Immature natural killer cell (primary cell): ENCODE results near the gene RAD23B. TPM values are rescaled to one million over a fixed set of nuclear protein-coding genes. Genes with fewer than 3 reads are reported as not detected.
A peak's percentile ranks its signal among the peaks of the same experiment; 100 is the strongest.

Experiments
- DNase-seq, 3 donors: peaks; one replicate each; pipeline ENCODE4 v3.0.0; 2022; ENCODE audit warnings: mixed read lengths in 1 of 3
- H3K27ac Mint-ChIP-seq, 6 donors: one replicate each; pipeline ENCODE4 v1.8.0; 2020; ENCODE audit warnings: mixed read lengths in 6 of 6, mild to moderate bottlenecking in 5 of 6, inconsistent platforms in 4 of 6, moderate library complexity in 3 of 6
- H3K27me3 Mint-ChIP-seq, 3 donors: one replicate each; pipeline ENCODE4 v1.8.0; 2020 to 2021; ENCODE audit warnings: low read depth in 3 of 3, mild to moderate bottlenecking in 3 of 3, mixed read lengths in 3 of 3, moderate library complexity in 3 of 3, inconsistent platforms in 1 of 3
- H3K36me3 Mint-ChIP-seq, 3 donors: one replicate each; pipeline ENCODE4 v1.8.0; 2020; ENCODE audit warnings: mixed read lengths in 3 of 3, inconsistent platforms in 2 of 3, mild to moderate bottlenecking in 2 of 3
- H3K4me1 Mint-ChIP-seq, 2 donors: one replicate each; pipeline ENCODE4 v1.8.0; 2020; ENCODE audit warnings: inconsistent platforms in 2 of 2, mild to moderate bottlenecking in 2 of 2, mixed read lengths in 2 of 2, moderate library complexity in 1 of 2
- H3K4me3 Mint-ChIP-seq, 5 donors: one replicate each; pipeline ENCODE4 v1.8.0; 2020; ENCODE audit warnings: mild to moderate bottlenecking in 5 of 5, mixed read lengths in 5 of 5, inconsistent platforms in 3 of 5, moderate library complexity in 3 of 5
- H3K9me3 Mint-ChIP-seq, 6 donors: one replicate each; pipeline ENCODE4 v1.8.0; 2020; ENCODE audit warnings: mild to moderate bottlenecking in 6 of 6, mixed read lengths in 6 of 6, inconsistent platforms in 4 of 6, moderate library complexity in 3 of 6
- polyA plus RNA-seq, 3 donors: library from polyadenylated mRNA; unstranded; fragments of 300-500 nt; fragmentation: Illumina TruSeq; gene quantifications; one replicate each; pipeline ENCODE4 v1.2.3, GENCODE V29; 2021

The RAD23B gene
- polyA plus RNA-seq, 3 donors from 2014 or later, result 16.9 to 31.7 (median 17.3) TPM

- Mint-ChIP-seq H3K9me3 (no peaks in the 10 kb centered on the region), H3K27me3 (peaks cover 0 to 5% (median 1%) of the 10 kb centered on the region in 3 donors), H3K27ac (peak overlapping the region in 2 of 6 donors; percentile 11 to 25), H3K4me1 (peaks cover 68 to 84% of the 10 kb centered on the region in 2 donors), H3K4me3 (no peak overlapping the region), H3K36me3 (peaks cover 9 to 37% (median 27%) of the 10 kb centered on the region in 3 donors)
- DNase-seq, result no peak
Measured at GRCh38 chr9:107314763-107315162, 31.7 kb downstream of the RAD23B start.

GRCh38 chr9:107316795-107317661 lies 33.9 kb downstream of the RAD23B start:
- Mint-ChIP-seq H3K27ac (peak overlapping the region; percentile 3 to 71 (median 11)), H3K27me3 (peaks cover 0 to 5% (median 1%) of the 10 kb centered on the region in 3 donors), H3K9me3 (no peaks in the 10 kb centered on the region), H3K4me3 (peak overlapping the region; percentile 1 to 43 (median 13)), H3K4me1 (peaks cover 59 to 87% of the 10 kb centered on the region in 2 donors), H3K36me3 (peaks cover 9 to 40% (median 25%) of the 10 kb centered on the region in 3 donors)
- no peak for DNase-seq

DNA sequence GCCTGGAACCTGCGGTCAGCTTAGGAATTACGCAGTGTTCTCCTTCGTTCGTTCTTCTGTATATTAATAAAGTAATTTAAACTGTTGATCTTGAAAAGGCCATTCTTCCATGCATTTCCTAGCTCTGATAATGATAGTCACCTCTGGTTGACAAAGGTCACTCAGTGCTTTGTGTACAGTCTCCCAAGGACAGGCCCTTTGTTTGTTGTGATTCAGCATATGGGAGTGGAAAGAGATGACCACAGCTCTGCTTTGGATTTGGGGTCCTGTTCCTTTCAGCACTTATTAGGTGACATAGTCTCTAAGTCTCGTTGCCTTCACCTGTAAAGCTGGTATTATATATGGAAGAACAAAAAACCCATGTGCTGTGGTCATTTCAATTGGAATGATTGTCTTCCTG lies 39.6 kb downstream of the RAD23B start:
- no peak for DNase-seq
- H3K27ac Mint-ChIP-seq, result no peak overlapping the region
- H3K36me3 Mint-ChIP-seq, result peaks cover 32 to 51% (median 37%) of the 10 kb centered on the region in 3 donors

DNA sequence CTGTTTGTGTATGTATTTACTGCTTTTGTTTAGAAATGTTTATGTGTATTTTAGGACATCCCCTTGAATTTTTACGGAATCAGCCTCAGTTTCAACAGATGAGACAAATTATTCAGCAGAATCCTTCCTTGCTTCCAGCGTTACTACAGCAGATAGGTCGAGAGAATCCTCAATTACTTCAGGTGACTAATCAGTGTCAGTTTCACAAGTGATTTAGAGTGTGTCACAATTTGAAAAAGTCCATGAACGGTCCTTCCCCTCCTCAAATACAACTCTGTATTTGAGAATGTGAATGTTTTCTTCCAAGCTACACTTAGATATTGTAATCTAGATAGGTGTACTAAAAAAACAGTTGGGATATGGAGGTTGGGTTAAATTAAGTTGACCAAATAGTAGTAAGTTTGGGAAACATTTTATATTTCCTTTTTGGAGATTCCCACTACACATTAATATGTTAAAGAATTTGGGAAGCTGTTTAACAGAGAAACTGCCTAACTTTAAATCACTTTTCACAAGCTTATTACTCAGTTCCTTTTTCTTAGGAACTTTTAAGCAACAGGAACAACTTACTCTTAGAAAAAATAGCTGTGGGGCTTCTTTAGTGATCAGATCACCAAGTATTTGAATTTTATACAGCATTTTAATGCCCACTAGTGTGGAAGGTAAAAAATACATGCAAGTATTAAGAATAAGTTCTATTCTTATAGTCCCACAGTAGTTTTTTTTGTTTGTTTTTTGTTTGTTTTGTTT lies 40.9 kb downstream of the RAD23B start:
- peaks cover 0 to 5% (median 0%) of the 10 kb centered on the region in 3 donors for H3K27me3 Mint-ChIP-seq
- no peak for DNase-seq
- peaks cover 0 to 5% (median 0%) of the 10 kb centered on the region in 6 donors for H3K9me3 Mint-ChIP-seq
- H3K27ac Mint-ChIP-seq, result peak overlapping the region in 1 of 6 donors; percentile 24
- H3K4me1 Mint-ChIP-seq, result peaks cover 10 to 79% of the 10 kb centered on the region in 2 donors
- H3K36me3 Mint-ChIP-seq, result peaks cover 32 to 52% (median 36%) of the 10 kb centered on the region in 3 donors
- H3K4me3 Mint-ChIP-seq, result no peak overlapping the region

More for the DNA sequence above, 39.6 kb downstream of the RAD23B start:
- Mint-ChIP-seq H3K4me1 (peaks cover 17 to 78% of the 10 kb centered on the region in 2 donors), H3K9me3 (peaks cover 0 to 5% (median 0%) of the 10 kb centered on the region in 6 donors), H3K4me3 (no peak overlapping the region), H3K27me3 (peaks cover 0 to 5% (median 0%) of the 10 kb centered on the region in 3 donors)

GRCh38 chr9:107325842-107326241 lies 42.8 kb downstream of the RAD23B start:
- peaks cover 0 to 5% (median 0%) of the 10 kb centered on the region in 6 donors for H3K9me3 Mint-ChIP-seq
- no peak for DNase-seq
- H3K4me1 Mint-ChIP-seq, result peaks cover 8 to 68% of the 10 kb centered on the region in 2 donors
- H3K4me3 Mint-ChIP-seq, result peak overlapping the region in 1 of 5 donors; percentile 30
- H3K27ac Mint-ChIP-seq, result peak overlapping the region in 1 of 6 donors; percentile 31
- H3K27me3 Mint-ChIP-seq, result peaks cover 0 to 5% (median 0%) of the 10 kb centered on the region in 3 donors
- peaks cover 36 to 52% (median 37%) of the 10 kb centered on the region in 3 donors for H3K36me3 Mint-ChIP-seq

- peaks cover 48 to 75% (median 50%) of the 10 kb centered on the region in 3 donors for H3K36me3 Mint-ChIP-seq
Measured at GRCh38 chr9:107328510-107328909, 45.4 kb downstream of the RAD23B start.

GRCh38 chr9:107330420-107330819 lies 47.3 kb downstream of the RAD23B start:
- Mint-ChIP-seq H3K27ac (no peak overlapping the region), H3K4me3 (no peak overlapping the region), H3K4me1 (peaks cover 8 to 34% of the 10 kb centered on the region in 2 donors), H3K27me3 (peaks cover 0 to 7% (median 3%) of the 10 kb centered on the region in 3 donors), H3K9me3 (peaks cover 0 to 5% (median 0%) of the 10 kb centered on the region in 6 donors), H3K36me3 (peaks cover 33 to 60% (median 35%) of the 10 kb centered on the region in 3 donors)
- DNase-seq, result no peak

More at GRCh38 chr9:107328510-107328909, 45.4 kb downstream of the RAD23B start:
- Mint-ChIP-seq H3K27me3 (peaks cover 0 to 7% (median 0%) of the 10 kb centered on the region in 3 donors), H3K4me1 (peaks cover 8 to 45% of the 10 kb centered on the region in 2 donors), H3K9me3 (peaks cover 0 to 5% (median 0%) of the 10 kb centered on the region in 6 donors), H3K27ac (no peak overlapping the region), H3K4me3 (no peak overlapping the region)
- DNase-seq, result no peak

DNA sequence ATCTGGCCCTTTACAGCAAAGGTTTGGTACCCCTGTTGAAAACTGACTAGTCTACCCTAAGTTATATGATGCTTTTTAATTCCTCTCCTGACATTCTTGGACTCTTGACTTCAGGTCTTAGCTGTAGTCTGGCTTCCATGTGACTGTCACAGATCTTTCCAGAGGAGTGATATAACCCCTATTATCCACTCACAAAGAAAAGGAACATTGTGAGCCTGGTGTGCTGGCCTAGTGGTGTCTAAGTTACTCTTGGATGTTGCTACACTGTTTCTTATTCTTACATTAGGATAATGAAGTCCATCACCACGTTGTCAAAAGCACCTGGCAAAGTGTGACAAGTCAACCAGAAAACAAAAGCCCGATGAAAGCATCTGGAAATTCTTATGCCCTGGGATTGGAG lies 49.8 kb downstream of the RAD23B start:
- peak overlapping the region in 2 of 6 donors; percentile 5 to 14 for H3K27ac Mint-ChIP-seq
- peaks cover 0 to 3% (median 1%) of the 10 kb centered on the region in 3 donors for H3K27me3 Mint-ChIP-seq
- H3K9me3 Mint-ChIP-seq, result no peaks in the 10 kb centered on the region
- DNase-seq, result no peak
- H3K4me1 Mint-ChIP-seq, result peaks cover 2 to 13% of the 10 kb centered on the region in 2 donors
- no peak overlapping the region for H3K4me3 Mint-ChIP-seq
- H3K36me3 Mint-ChIP-seq, result peaks cover 18 to 38% (median 18%) of the 10 kb centered on the region in 3 donors

DNA sequence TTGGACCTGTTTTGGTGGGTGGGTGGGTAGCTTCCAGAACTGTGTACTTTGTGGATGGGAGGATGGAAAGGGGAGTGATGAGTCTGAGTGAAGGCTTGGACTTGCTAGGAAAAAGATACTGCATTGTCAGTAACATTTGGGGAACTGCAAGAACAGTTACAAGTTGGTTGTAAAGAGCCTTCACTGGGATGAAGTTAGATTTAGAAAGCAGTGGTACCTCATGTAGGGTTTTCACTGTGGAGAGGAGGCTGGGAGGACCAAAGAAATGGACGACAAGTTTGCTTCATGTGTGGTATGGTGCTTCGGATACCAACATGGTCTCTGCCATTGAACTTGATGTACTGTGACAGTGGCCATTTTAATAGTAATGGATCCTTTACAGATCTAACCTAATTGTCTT lies 50.3 kb downstream of the RAD23B start:
- Mint-ChIP-seq H3K36me3 (peaks cover 18 to 34% (median 18%) of the 10 kb centered on the region in 3 donors), H3K9me3 (no peaks in the 10 kb centered on the region), H3K4me1 (peaks cover under 1 to 8% of the 10 kb centered on the region in 2 donors), H3K27me3 (peaks cover 0 to 3% (median 1%) of the 10 kb centered on the region in 3 donors), H3K4me3 (no peak overlapping the region), H3K27ac (peak overlapping the region in 2 of 6 donors; percentile 5 to 14)
- no peak for DNase-seq

DNA sequence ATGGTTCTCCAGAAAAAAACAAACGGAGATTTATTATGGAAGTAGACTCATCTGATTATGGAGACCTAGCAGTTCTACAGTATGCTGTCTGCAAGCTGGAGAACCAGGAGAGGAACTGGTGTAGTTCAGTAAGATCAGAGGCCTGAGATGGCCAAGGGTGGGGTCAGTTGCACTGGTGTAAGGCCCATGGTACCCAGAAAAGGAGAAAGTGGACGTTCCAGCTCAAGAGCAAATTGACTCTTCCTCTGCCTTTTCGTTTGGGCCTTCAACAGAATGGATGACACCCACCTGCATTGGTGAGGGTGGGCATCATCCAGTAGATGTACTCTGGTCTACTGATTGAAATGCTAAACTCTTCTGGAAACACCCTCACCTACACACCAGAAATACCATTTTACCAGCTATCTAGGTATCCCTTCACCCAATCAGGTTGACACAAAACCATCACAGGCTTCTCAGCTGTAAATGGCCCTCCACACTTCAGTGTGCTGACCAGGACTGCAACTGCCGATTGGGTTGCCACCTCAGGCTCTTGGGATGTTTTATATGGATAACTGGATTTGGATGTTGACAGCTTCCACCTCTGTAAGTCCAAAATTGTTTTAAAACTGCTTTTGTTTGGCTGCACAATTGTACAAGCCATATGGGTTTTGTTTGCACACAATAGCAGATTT lies 51.2 kb downstream of the RAD23B start:
- DNase-seq, result no peak
- peaks cover 0 to 3% (median 1%) of the 10 kb centered on the region in 3 donors for H3K27me3 Mint-ChIP-seq
- peaks cover 15 to 34% (median 22%) of the 10 kb centered on the region in 3 donors for H3K36me3 Mint-ChIP-seq
- no peaks in the 10 kb centered on the region for H3K4me1 Mint-ChIP-seq
- no peak overlapping the region for H3K4me3 Mint-ChIP-seq
- H3K27ac Mint-ChIP-seq, result peak overlapping the region in 3 of 6 donors; percentile 12 to 57 (median 12)
- H3K9me3 Mint-ChIP-seq, result no peaks in the 10 kb centered on the region

DNA sequence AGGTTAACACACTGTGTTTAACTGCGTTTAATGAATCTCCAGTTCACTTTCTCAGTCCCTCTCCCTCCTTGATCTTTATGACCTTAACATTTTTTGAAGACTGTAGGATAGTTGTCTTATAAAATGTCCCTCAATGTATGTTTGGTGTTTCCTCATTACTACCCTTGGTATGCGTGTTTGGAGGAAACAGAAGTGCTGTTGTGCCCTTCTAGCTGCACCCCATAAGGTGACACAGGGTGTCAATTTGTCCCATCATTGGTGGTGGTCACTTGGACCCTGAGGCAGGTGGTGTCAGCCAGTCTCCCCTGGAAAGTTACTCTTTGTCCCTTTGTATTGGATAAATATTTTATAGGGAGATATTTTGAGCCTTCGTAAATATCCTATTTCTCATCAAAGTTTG lies 52.3 kb downstream of the RAD23B start:
- H3K9me3 Mint-ChIP-seq, result no peaks in the 10 kb centered on the region
- no peaks in the 10 kb centered on the region for H3K4me1 Mint-ChIP-seq
- DNase-seq, result no peak
- peaks cover 15 to 31% (median 22%) of the 10 kb centered on the region in 3 donors for H3K36me3 Mint-ChIP-seq
- H3K4me3 Mint-ChIP-seq, result no peak overlapping the region
- H3K27me3 Mint-ChIP-seq, result peaks cover 0 to 3% (median 1%) of the 10 kb centered on the region in 3 donors
- peak overlapping the region in 3 of 6 donors; percentile 24 to 76 (median 61) for H3K27ac Mint-ChIP-seq

GRCh38 chr9:107336718-107337360 lies 53.8 kb downstream of the RAD23B start:
- H3K4me3 Mint-ChIP-seq, result no peak overlapping the region
- DNase-seq, result no peak
- H3K9me3 Mint-ChIP-seq, result no peaks in the 10 kb centered on the region
- peaks cover 4 to 7% of the 10 kb centered on the region in 2 donors for H3K4me1 Mint-ChIP-seq
- H3K27ac Mint-ChIP-seq, result no peak overlapping the region
- H3K27me3 Mint-ChIP-seq, result peaks cover 0 to 5% (median 1%) of the 10 kb centered on the region in 3 donors
- peaks cover 8 to 17% (median 10%) of the 10 kb centered on the region in 3 donors for H3K36me3 Mint-ChIP-seq
